Measurements from ENCODE around the gene EFCAB6.

Gene EFCAB6

DNA sequence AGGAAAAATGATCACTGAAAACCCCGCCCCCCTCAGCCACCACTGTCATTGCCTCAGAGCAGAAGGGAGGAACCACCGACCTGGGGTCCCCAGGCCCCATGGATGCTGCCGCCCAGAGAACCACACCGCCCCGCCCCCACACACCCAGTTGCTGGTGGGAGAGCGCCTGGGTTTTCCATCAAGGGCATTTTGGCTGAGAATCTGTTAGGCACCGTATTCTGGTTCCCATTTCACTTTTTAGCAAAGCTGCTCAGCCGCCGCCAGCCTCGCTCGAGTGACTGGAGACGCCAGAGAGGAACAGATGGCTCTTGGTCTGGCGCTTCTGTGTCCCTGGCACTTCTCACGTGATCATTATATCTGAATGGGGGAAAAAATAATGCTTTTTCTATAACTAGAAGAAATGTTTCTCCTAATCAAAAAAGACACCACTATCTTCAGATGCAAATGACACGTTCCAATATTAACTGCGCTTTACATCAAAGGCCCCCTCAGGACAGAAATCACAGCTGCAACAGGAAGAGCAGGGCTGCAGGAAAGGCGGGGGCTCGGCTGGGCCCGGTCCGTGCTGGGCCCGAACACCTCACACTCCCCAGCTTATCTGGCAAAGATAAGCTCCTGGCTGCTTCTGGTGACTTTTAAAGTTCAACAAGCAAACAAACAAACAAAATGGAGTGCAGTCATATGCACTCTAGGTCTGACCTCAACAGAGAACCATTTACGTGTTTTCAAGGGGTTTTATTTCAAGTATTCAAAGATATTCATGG is 250.5 kb downstream of the EFCAB6 start:
- no peak overlapping the region for H3K27ac ChIP-seq
- TF ChIP-seq, protein P1, sequence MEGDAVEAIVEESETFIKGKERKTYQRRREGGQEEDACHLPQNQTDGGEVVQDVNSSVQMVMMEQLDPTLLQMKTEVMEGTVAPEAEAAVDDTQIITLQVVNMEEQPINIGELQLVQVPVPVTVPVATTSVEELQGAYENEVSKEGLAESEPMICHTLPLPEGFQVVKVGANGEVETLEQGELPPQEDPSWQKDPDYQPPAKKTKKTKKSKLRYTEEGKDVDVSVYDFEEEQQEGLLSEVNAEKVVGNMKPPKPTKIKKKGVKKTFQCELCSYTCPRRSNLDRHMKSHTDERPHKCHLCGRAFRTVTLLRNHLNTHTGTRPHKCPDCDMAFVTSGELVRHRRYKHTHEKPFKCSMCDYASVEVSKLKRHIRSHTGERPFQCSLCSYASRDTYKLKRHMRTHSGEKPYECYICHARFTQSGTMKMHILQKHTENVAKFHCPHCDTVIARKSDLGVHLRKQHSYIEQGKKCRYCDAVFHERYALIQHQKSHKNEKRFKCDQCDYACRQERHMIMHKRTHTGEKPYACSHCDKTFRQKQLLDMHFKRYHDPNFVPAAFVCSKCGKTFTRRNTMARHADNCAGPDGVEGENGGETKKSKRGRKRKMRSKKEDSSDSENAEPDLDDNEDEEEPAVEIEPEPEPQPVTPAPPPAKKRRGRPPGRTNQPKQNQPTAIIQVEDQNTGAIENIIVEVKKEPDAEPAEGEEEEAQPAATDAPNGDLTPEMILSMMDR (IDR thresholded peaks at IDR 0.05), result no peak
- TF ChIP-seq ZFX (IDR thresholded peaks at IDR 0.05; ENCODE audit: borderline replicate concordance), result no peak

GRCh38 chr22:43560651-43561050 is 251.5 kb downstream of the EFCAB6 start:
- H3K27ac ChIP-seq, result no peak overlapping the region
- TF ChIP-seq ZFX (IDR thresholded peaks at IDR 0.05; ENCODE audit: borderline replicate concordance), result no peak
- TF ChIP-seq, protein P1 (IDR thresholded peaks at IDR 0.05), result no peak

DNA sequence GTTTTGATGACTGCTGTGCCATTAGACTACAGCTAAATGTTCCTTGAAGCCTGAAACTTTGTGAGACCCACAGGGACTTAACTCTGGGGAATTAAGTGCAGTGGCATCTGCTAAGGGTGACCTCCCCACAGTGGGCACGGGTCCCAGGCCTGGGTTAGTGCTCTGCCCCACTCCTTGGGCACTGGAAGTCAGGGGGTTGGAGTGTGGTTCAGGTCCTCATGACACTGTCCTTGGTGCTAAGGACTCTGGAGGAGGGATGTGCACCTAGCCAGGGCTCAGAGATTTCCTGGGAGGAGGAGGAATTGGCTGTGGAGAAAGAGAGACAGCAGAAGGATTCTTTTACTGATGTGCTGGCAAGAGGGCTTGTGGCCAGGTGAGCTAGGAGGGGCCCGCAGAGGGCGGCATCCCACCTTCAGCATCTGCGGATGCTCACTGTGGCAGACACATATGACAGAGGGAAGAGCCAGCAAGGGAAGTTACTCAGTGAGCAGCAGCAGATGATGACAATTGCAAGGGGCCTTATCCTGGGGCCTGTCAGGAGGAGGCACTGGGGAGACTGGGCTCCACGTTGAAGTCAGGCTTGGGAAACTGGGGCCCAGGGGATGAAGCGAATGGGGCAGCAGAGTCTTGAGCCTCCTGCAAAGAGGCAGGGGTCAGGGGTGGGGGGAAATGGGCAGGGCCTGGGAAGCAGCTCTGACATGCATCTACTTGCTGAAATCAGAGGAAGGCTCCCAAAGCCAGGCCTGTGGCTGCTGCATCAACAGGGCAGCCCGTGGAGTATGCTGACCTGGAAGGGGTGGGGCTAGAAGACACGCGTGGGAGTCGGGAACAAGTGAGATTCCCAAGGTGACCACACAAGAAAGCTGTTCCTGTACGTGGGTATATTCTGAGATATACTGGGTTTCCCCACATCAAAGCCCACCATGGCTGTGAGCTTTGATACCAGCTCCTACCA is 256.3 kb downstream of the EFCAB6 start:
- no peak for TF ChIP-seq ZFX (IDR thresholded peaks at IDR 0.05; ENCODE audit: borderline replicate concordance)
- TF ChIP-seq, protein P1 (IDR thresholded peaks at IDR 0.05), result no peak

DNA sequence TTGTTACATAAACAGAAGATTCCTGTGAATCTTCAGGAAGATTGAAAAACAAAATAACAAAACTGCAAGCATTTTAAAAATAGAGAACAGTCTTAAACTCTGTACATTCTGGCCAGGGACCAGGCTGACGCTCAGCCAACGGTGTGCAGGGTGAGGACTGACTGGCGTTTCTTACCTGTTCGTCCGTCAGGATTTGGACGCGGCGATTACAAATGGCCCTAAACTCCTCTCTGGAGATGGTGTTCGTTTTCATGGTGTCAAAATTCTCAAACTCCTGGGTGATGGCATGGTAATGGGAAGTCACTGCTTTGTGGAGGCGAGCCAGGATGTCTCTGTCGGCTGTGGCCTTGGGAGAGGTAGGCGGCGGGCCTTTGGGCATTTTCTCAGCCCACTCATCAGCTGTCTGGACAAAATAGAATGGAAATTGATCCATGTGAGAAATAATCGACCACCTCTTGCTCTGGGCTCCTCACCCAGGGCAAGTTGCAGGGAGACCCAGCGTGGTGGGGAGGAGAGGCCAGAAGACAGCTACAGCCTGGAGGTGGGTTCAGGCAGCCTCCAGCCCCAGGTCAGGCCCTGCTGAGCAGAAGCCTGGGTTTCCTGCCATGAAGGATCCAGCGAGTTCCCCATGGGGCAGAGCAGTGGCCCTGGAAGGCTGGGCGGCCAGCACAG is 257.3 kb downstream of the EFCAB6 start:
- H3K27ac ChIP-seq, result no peak overlapping the region
- TF ChIP-seq ZFX (IDR thresholded peaks at IDR 0.05; ENCODE audit: borderline replicate concordance), result no peak
- TF ChIP-seq, protein P1 (IDR thresholded peaks at IDR 0.05), result no peak

More for the DNA sequence above, 256.3 kb downstream of the EFCAB6 start:
- no peak overlapping the region for H3K27ac ChIP-seq

- TF ChIP-seq ZFX (IDR thresholded peaks at IDR 0.05; ENCODE audit: borderline replicate concordance), result no peak
- TF ChIP-seq, protein P1 (IDR thresholded peaks at IDR 0.05), result no peak
- no peak overlapping the region for H3K27ac ChIP-seq
Observed at GRCh38 chr22:43554259-43554636, 257.9 kb downstream of the EFCAB6 start.

- no peak for TF ChIP-seq ZFX (IDR thresholded peaks at IDR 0.05; ENCODE audit: borderline replicate concordance)
- TF ChIP-seq, protein P1 (IDR thresholded peaks at IDR 0.05), result no peak
- no peak overlapping the region for H3K27ac ChIP-seq
Observed at GRCh38 chr22:43553451-43554258, 258.4 kb downstream of the EFCAB6 start.
